HG03575 (cell line): ENCODE measurements around the gene XYLT1.

Experiments used
- ATAC-seq: cut with Tn5 transposase; IDR thresholded peaks from one replicate; pipeline ENCODE4 v1.9.1; 2021; ENCODE audit not compliant: unreplicated experiment, insufficient number of reproducible peaks, low FRiP score; ENCODE audit errors: extremely low read depth

The XYLT1 gene

DNA sequence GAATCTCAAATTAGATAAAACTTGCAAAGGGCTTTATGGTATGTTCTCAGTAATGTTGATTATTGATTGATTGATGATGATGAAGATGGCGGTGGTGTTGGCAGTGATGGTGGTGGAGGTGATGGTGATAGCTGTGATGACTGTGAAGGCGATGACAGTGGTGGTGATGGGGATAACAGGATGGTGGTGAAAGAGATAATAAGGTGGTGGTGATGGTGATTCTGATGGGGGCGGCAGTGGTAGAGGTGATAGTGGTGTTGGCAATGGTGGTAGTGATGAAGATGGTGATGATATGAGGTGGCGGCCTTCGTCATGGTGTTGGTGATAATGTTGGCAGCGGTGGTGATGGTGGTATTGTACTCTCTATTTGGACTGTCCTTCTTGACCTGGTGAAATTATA, 238.3 kb downstream of the XYLT1 start:
- no peak for ATAC-seq

DNA sequence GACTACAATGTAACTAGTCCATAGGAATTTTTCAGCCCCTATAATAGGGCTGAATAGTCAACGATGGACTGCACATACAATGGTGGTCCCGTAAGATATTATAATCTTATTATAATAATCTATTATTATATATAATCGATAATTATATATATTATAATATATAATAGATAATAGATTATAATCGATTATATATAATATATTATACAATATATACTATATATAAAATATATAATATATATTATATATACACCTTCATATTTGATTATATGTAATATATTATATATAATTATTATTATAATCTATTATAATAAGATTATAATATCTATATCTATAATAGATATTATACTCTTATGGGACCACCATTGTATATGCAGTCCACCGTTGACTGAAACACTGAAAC, 238.8 kb downstream of the XYLT1 start:
- no peak for ATAC-seq

DNA sequence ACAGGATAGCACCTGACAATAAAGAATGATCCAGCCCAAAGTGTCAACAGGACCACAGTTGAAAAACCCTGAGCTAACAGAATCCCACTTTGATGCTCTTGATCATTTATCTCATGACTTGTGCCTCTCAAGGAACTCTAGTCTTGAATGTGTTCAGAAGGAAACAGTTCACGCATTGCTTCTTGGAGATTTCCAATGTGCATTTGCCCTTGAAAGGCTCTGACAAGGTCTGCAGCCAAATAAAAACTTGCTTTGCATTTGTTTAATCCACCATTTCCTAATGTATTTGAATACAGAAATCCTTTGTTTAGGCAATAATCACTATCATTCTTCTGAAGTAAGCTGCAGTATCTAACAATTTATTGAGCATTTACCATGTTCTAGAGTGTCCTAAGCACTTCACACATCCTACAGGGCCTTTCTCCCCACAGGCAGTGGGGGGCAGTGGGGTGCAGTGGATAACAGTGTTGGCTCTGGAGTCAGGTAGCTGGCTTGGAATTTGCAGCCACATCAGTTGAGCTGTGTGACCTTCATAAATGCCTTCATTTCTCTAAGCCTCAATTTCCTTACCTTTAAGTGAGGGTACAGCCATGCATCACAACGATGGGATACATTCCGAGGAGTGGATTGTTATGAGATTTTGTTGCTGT, 239.7 kb downstream of the XYLT1 start:
- ATAC-seq: no peak

DNA sequence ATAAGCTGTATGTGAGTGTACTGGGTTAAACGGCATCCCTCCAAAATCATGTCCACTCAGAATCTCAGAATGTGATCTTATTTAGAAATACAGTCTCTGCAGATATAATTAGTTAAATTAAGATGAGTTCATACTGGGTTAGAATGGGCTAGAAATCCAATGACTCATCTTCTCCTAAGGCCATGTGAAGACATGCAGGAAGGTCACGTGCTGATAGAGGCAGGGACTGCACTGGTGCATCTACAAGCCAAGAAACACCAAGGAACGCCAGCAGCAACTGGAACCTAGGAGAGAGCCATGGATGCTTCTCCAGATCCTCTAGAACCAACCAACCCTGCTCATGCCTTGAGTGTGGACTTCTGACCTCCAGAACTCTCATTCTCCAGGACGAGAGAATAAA, 241.0 kb downstream of the XYLT1 start:
- ATAC-seq: no peak

DNA sequence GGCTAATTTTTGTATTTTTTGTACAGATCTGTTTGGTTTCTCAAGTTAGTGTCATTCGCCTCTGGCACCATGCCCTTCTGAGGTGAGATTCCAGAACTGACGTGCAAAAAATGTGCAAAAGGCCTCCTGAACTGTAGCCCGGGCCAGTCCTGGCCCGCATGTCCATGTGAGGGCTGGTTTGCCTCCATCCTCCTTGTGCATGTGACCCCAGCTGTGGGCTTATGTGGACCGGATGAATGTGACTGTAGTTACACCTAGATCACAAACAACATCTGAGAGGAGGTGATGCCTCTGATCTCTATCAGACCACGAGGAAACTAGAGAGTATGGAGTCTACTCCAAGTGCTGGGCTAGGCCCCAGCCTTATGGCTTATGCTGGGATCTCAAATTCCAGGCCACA, 241.6 kb downstream of the XYLT1 start:
- ATAC-seq: no peak

DNA sequence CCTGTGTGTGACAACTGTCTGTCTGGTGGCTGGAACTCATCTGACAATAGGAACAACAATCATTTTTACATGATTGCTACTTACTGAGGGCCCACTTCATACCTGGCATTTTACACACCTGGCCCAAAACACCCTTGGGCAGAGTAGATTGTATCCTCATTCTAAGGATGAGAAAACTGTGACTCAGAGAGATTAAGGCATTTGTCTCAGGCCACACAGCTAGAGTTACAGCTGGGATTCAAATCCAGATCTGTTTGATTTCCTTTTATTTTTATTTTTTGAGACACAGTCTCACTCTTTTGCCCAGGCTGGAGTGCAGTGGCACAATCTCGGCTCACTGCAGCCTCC, 242.1 kb downstream of the XYLT1 start:
- no peak for ATAC-seq

DNA sequence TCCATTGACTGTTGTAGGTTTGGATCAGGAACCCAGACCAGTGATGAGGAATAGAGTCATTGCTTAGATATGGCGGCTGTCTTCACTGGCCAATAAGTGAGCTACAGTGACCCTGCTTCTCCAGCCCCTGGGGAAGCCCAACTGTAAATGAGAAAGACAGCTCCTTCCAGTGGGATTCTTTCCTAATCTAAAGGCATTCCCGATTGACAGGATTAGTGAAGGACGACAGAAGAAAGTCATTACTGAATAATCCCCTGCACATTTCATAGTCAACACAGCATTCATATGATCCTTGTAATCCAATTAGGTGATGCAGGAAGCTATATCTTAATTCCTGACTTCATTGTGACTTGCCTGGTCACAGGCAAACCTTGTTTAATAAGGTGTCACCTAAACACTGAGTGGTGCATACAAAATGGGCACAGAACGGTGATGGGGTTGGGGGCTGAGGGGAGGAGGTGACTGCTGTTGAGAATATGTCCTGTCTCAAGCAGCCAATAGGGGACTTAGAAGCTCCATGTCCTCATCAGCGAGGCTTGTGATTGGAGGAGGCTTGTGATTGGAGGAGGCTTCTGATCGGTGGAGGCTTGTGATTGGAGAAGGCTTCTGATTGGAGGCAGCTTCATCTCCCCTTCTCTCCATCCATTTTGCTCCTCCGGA, 242.6 kb downstream of the XYLT1 start:
- ATAC-seq: no peak

DNA sequence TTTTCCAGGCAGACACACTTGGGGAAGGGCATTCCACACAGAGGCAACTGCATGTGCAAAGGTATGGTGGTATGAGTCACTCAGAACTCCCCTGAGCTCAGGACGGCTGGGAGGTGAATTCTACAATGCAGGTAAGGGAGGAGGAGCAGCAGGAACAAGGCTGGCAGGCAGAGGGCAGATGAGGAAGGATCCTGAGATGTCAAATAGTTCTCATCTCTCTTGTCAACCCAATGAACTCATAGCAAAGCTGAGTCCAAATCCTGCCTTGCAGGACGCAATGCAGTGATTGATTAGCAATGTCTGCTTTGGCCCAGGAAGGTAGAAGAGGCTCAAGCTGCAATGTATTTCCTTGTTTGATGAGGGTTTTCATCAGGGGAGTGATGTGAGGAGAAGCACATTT, 243.5 kb downstream of the XYLT1 start:
- no peak for ATAC-seq

DNA sequence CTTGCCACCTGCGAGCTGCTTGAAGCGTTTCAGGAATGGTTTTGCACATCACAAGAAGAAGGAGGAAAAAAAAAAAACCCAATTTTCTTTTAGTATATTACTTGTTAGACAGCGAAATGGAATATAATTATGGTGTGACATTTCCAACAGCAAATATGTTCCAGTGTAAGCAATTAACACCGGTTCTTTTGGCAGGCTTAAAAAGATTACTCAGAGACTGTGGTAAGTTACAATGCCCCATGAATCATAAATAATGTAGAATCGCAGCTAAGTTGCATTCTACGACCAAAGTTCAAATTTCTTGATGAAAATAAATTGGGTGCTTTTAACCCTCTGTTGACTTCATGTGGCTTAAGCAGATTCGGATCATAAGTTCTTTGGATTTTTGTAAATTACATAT, 245.2 kb downstream of the XYLT1 start:
- ATAC-seq: no peak

DNA sequence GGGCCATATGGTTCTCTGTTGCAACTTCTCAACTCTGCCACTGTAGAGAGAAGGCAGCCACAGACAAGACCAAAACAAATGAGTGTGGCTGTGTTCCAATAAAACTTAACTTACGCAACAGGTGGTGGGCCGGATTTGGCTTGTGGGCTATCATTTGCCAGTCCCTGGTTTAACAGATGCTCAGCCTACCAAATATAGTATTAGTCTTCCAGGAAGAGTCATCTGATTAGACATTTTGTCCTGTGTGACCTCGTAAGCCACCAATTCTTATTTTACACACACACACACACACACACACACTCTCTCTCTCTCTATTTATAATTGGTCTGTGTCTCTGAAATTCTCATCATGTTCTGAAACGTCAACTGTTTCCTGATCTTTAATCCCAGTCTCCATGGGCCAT, 245.9 kb downstream of the XYLT1 start:
- no peak for ATAC-seq

DNA sequence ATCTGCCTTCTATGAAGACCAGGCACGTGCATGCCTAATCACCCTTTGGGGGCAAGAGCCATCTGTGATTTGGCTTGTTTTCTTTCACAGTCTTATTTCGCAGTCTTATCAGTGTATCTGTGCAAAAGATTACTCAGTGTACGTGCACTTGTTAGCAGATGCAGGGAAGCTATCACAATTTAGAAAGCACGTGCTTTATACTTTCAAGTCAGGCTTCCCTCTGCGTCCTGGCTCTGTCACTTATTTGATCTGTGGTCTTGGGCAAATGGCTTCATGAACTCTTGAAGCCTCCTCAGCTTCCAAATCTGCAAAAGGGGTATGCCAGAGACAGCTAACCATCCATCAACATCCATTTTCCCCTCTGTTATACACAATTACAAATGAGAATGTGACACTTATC, 246.4 kb downstream of the XYLT1 start:
- ATAC-seq: no peak

DNA sequence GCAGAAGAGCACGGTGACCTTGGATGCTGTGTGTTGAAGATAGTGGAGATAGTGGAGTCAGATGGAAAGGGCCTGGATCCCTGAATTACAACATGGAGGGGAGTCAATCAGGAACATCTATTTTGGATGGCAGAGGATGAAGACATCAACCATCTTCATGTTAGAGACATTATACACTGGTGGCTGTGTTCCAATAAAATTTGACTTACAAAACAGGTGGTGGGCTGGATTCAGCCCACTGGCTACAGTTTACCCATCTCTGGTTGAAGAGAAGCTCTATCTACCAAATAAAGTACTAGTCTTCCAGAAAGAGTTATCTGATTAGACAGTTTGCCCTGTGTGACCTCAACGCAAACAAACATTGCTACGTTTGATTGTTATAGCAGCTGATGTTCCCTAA, 247.2 kb downstream of the XYLT1 start:
- ATAC-seq: no peak

DNA sequence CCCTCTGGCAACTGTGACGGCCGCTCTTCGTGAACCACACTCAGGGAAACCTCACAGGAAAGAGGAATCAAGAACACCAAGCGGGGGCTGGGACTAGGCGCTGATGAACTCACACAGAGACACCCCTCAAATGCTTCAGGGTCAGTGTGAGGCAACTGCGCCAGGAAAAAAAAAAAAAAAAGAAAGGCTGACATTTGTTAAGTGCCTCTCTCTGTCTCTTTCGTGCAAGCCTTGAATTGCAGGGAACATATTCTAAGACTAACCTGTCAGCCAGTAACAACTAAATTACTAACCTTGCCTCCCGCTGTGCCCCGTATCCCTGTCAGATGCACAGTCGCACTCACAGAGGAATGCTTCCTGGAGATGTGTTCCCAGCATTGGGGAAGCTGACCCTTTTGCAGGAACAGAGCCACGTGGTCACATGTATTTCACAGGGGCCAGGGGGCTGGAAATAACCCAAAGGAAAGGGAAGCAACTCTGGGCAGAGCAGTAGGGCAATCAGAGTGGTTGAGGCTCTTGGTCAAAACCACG, 247.8 kb downstream of the XYLT1 start:
- ATAC-seq: no peak

DNA sequence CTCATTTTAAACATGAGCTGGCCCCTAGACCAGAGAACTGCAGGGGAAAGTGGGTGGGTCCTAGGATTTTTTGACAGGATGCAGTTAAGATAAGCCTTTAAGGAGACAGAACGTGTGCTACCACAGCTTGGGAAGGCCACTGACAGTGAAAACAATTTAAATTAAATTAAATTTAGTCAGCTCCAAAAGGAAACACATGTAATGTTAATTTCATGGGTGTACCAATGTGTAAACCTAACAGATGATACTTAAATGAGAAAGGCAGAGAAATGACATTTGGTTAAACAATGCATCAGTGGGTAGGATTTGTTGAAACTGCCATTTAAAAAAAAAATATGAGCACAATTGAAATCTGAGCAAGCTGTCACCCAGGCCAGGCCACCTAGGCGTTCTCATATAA, 250.8 kb downstream of the XYLT1 start:
- no peak for ATAC-seq

DNA sequence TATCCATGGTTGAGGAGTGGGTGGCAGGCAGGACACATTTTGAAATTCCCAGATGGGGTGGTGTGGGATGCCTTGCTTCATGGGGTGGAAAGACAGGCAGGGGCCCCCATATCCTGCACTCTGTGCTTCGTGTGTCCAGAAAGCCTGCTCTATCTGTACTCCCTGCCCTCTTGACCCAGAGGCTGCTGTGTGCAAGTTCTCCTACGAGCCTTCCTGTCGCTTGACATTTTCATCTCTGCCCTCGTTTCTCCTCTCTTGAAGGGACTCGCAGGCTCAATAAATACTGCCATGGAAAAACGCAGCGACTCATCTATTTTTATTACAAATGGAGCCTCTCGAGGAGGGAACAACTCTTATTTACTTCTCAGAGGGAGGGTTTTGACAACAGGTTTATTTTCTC, 254.8 kb downstream of the XYLT1 start:
- ATAC-seq: no peak

DNA sequence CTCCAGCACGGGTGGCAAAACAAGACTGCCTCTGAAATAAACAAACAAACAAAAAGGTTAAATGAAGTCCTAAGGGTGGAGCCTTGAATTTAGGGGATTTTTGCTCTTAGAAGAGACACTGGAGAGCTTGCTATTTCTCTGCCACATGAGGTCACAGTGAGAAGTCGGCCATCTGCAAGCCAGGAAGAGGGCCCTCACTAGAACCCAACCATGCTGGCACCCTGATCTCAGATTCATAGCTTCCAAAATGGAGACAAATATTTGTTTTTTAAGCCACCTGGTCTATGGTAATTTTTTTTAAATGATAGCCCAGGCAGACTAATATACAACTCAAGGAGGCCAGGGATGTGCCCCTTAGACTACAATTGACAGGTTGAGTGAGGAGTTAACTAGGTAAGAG, 255.5 kb downstream of the XYLT1 start:
- no peak for ATAC-seq

DNA sequence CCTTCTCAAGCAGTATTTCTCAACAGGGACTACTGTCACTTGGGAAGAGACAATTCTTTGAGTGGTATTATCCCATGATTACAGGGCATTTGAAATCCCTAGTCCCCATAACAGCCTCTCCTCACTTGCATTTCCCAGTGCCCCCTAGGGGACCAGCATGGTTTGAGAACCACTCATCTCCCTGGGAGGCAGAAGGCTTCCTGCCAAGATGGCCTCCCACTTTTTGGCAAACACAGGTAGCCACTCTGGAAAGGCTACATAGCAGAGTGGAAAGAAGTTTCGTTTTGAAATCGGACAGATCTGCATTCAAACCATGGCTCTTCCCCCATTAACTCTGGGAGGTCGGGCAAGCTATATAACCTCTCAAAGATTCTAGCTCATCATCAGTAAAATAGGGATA, 256.8 kb downstream of the XYLT1 start:
- ATAC-seq: no peak

DNA sequence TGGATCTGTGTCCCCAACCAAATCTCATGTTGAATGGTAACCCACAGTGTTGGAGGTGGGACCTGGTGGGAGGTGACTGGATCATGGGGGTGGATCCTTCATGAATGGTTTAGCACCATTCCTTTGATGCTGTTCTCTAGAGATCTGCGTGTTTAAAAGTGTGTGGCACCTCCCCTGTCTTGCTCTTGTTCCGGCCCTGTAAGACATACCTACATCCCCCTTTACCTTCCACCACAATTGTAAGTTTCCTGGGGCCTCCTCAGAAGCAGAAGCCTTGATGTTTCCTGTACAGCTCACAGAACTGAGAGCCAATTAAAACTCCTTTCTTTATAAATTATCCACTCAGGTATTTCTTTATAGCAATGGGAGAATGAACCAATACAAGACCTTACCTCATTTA, 257.7 kb downstream of the XYLT1 start:
- no peak for ATAC-seq

DNA sequence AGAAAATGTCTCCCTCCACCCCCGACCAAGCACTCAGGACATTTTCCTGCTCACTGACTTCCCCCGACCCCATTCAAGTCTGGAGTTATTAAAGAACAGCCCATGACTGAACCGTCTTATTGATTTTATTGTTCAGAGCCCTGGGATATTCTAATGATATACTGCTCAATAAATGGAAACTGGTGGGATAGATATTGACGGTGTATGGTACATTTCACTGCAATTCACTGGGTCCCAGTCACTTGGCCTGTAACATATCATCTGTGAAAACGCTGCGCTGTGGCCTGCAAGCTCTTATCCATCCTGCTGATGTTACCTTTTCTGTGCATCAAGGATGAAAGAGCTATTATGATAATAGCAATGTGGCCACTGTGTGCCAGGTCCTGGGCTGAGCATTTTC, 258.2 kb downstream of the XYLT1 start:
- no peak for ATAC-seq

DNA sequence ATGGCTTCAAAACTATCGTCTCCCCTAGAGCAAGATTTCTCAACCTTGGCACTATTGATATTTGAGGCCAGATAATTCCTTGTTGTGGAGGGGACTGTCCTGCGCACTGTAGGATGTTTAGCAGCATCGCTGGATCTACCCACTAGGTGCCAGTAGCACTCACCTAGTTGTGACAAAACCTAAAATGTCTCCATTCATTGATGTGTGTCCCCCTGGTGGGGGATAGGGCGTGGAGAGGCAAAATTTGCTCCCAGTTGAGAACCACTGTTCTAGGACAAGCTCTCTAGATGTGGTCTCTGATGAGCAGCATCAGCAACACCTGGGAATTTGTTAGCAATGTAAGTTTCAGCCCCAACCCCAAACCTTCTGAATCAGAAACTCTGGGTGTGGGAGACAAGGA, 259.0 kb downstream of the XYLT1 start:
- no peak for ATAC-seq

DNA sequence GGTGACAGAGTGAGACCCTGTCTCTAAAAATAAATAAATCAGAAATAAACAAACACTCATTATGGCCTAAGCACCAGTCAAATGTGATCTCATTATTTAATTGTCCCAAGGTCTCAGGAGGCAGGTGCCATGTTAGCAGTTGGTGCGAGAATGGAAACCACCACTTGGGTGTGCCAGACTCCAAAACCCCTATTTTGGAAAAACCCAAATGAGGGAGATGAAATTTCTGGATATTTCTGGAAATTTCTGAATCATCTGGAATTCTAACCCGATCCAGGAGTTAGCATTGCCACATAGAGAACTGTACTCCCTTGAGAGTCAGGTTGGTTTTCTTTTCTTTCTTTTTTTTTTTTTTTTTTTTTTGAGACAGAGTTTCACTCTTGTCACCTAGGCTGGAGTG, 264.0 kb downstream of the XYLT1 start:
- no peak for ATAC-seq
